ENCODE measurements around the gene GCK.

GCK gene

DNA sequence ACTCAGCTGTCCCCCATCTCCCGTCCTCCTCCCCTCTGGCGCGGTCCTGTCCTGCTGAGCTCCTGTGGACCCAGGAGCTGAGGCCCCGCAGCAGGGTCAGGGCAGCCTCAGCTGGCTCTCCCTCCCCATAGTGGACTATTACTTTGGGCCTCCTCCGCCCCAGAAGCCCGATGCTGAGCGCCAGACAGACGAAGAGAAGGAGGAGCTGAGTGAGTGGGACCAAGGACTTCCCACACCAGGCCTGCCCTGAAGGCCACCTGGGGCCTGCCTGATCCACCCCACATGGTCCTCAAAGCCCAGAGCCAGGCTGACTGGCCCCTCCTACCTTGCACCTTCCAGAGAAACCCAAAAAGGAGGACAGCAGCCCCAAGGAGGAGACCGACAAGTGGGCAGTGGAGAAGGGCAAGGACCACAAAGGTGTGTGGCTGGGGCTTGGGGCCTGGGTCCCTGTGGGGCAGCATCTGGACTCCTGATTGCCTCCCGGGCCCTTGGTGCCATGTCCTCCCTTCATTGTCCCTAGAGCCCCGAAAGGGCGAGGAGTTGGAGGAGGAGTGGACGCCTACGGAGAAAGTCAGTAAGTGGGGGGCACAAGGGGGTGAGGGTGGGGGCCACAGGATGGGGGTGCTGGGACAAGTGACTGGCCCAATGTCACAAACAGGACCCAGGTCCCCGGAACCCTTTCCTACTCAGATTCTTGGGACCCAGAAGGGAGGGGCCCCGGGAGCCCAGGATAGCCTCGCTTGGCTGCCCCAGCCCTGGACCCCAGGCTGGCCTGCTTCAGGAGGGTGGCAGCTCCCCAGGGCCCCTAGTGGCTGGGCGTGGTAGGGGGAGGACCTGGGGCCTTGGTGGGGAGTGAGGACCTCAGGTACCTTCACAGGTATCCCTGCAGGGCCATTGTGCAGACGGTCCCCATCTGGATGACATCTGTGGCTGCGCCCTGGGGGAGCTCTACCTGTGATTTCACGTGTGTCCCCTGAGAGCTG is 80.2 kb downstream of the GCK start:
- no peak overlapping the region for H3K27ac ChIP-seq
- TF ChIP-seq, protein P1, sequence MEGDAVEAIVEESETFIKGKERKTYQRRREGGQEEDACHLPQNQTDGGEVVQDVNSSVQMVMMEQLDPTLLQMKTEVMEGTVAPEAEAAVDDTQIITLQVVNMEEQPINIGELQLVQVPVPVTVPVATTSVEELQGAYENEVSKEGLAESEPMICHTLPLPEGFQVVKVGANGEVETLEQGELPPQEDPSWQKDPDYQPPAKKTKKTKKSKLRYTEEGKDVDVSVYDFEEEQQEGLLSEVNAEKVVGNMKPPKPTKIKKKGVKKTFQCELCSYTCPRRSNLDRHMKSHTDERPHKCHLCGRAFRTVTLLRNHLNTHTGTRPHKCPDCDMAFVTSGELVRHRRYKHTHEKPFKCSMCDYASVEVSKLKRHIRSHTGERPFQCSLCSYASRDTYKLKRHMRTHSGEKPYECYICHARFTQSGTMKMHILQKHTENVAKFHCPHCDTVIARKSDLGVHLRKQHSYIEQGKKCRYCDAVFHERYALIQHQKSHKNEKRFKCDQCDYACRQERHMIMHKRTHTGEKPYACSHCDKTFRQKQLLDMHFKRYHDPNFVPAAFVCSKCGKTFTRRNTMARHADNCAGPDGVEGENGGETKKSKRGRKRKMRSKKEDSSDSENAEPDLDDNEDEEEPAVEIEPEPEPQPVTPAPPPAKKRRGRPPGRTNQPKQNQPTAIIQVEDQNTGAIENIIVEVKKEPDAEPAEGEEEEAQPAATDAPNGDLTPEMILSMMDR (IDR thresholded peaks at IDR 0.05), result 0 out of 2 replicates have a peak, but pooled peaks have one; percentile 5
- no peak for TF ChIP-seq ZFX (IDR thresholded peaks at IDR 0.05; ENCODE audit: borderline replicate concordance)

DNA sequence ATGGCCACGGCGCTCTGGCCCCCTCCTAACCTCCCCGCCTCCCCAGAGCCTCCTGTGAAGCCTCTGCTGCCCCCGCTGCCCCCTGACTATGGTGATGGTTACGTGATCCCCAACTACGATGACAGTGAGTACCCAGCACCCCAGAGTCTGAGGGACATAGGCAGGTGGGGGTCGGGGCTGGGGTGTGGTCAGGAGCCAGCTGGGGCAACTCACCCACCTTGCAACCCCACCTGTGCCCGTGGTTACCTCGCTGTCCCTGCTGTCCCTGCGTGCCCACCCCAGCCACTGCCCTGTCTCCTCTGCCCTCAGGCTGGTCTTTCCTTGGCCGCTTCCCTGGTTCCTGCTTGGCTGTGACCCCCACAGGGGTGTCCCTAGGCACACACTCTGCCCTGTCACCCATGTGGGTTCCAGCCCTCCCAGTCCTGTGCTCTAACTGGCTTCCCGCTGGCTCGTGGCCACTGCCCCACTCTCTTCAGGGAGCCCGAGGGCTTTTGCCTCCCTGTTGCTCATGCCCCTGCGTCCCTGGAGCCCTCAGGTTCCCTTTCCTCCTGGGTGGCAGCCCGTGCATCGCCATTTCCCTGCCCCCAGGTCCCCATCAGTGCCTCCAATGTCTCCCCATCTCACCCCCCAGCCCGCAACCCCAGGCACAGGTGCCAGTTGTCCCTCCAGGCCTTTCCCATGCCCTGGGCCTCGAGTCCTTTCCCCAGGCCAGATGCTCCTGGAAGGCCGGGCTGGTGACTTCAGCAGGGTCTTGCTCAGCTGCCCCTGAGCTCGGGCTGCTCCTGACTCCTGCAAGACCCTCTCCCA is 81.1 kb downstream of the GCK start:
- no peak for TF ChIP-seq ZFX (IDR thresholded peaks at IDR 0.05; ENCODE audit: borderline replicate concordance)
- TF ChIP-seq, protein P1 (IDR thresholded peaks at IDR 0.05), result no peak
- no peak overlapping the region for H3K27ac ChIP-seq

DNA sequence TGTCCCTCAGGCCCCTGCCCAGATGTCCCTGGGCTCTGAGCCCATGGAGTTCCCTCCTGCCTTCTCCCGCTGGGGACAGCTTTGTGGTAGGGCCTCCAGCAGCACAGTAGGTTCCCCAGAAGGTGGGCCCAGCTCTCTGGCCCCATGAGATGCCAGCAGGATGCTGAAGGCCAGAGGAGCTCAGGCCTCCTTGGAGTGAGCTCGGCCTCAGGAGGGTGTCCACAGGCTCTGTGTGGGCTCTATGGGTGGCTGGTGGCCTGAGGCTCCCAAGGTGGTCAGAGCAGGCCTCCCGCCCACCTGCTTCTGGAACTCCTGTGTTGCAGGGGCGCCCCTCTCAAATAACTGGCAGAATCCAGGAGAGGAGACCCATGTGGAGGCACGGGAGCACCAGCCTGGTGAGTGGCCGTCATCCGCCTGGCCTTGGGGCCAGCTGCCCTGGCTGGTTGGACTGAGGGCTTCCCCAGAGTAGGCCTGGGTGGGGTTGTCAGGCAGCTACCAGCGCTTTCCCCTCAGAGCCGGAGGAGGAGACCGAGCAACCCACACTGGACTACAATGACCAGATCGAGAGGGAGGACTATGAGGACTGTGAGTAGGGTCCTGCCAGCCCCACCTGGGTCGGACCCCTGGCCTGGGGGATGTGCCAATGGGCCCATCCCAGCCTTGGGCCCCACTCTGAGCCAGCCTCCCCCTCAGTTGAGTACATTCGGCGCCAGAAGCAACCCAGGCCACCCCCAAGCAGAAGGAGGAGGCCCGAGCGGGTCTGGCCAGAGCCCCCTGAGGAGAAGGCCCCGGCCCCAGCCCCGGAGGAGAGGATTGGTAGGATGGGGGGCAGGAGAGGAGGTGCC is 81.9 kb downstream of the GCK start:
- no peak overlapping the region for H3K27ac ChIP-seq
- TF ChIP-seq, protein P1 (IDR thresholded peaks at IDR 0.05), result no peak
- no peak for TF ChIP-seq ZFX (IDR thresholded peaks at IDR 0.05; ENCODE audit: borderline replicate concordance)

DNA sequence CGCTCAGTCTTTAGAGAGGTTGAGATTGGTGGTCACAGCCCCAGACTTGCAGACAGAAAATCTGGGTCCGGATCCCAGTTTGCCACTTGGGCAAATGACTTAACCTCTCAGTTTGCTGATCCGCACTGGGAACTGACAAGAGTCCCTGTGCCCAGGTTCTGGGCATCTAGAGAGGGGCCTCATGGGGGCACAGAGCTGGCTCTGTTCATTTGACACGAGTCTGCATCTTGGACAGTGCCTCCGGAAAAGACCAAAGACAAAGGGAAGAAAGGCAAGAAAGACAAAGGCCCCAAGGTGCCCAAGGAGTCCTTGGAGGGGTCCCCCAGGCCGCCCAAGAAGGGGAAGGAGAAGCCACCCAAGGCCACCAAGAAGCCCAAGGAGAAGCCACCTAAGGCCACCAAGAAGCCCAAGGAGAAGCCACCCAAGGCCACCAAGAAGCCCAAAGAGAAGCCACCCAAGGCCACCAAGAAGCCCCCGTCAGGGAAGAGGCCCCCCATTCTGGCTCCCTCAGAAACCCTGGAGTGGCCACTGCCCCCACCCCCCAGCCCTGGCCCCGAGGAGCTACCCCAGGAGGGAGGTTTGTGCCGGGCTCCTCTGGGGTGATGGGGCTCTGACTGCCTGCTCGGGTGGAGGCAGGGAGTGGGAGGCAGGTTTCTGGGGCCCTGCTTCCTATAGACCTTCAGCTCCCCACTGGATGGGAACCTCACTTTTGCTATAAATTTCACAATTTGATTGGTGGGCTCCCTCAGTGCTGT is 82.8 kb downstream of the GCK start:
- TF ChIP-seq ZFX (IDR thresholded peaks at IDR 0.05; ENCODE audit: borderline replicate concordance), result no peak
- TF ChIP-seq, protein P1 (IDR thresholded peaks at IDR 0.05), result no peak
- no peak overlapping the region for H3K27ac ChIP-seq

DNA sequence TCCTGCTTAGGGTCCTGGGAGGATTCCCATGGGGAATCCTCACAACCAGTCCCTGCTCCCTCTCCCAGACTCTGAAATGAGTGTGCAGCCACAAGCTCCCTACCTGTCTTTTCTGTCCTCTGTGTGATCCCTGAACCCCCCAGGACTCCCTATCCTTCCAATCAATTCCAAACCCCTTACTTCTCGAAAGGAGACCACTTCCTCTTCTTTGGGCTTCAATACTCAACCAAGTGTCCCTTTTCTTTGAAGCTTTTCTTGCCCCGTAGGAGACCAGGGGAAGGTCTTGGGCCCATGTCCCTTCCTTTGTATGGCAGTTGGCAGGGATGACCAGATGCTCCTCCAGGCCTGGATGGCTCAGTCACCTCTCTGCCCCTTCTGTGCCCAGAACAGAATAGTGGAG is 83.4 kb downstream of the GCK start:
- TF ChIP-seq, protein P1 (IDR thresholded peaks at IDR 0.05), result no peak
- no peak for TF ChIP-seq ZFX (IDR thresholded peaks at IDR 0.05; ENCODE audit: borderline replicate concordance)
- H3K27ac ChIP-seq, result no peak overlapping the region

Measured in 22Rv1 (cell line).